GM19025 (cell line): ENCODE data around the gene ZFHX2.

Experiments used
- ATAC-seq: cut with Tn5 transposase; IDR thresholded peaks from one replicate; pipeline ENCODE4 v1.9.1; 2021; ENCODE audit warnings: mild to moderate bottlenecking, low read depth, moderate library complexity; ENCODE audit not compliant: unreplicated experiment

ZFHX2 gene

DNA sequence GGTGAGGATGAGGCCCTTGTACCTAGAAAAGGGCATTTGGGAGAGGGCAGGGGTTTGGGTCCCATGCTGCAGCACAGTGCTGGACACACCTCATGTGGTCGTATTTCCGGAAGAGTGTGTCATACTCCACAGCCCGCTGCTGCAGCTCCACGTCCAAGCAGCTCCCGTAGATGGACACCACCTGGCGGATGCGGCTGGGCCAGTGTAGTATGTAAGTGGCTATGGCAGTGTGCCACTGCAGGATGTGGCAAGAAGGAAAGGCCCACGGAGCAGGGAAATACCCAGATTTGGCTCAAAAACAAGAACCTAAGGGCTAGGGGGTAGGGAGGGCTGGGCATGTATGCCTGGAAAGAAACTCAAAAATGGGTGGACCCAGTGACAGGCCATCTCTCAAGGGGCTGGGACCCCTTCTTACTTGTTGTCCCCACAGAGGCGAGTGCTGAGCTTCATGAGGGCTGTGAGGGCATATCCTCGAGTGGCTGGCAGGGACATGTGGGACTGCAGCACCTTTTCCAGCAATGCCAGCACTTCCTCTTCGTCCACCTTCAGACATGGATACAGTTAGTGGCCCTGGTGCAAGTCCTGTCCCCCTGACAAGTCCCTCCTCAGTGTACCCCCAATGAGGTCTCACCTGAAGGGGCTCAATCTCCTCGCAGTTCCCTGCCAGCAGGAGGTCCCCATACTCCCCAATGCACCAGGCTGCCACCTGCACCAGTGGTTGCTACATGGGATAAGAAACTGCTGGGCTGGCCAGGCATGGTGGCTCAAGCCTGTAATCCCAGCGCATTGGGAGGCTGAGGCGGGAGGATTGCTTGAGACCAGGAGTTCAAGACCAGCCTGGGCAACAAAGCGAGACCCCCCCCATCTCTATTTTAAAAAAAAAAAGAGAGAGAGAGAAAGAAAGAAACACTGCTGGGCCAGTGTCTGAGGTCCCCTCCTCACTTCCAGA lies 10.6 kb upstream of the ZFHX2 start:
- ATAC-seq = no peak

DNA sequence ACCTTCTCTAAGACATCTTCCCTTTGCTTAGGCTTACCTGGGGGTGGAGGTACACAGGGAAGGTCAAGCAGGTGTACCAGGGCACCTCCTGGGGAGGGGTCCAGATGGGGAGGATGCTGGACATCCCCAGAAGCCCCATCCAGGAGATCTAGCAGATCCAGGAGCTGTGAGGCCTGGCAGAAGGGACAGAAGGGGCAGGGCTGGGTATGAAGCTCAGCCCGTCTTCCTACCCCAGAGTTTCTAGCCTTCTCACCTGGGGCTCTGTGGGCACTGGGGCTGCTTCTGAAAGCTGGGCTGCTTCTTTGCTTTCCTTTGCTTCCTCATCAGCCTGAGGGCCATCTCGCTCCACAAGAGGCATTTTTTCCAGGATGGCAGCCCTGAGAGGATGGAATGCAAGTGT lies 9.7 kb upstream of the ZFHX2 start:
- no peak for ATAC-seq

DNA sequence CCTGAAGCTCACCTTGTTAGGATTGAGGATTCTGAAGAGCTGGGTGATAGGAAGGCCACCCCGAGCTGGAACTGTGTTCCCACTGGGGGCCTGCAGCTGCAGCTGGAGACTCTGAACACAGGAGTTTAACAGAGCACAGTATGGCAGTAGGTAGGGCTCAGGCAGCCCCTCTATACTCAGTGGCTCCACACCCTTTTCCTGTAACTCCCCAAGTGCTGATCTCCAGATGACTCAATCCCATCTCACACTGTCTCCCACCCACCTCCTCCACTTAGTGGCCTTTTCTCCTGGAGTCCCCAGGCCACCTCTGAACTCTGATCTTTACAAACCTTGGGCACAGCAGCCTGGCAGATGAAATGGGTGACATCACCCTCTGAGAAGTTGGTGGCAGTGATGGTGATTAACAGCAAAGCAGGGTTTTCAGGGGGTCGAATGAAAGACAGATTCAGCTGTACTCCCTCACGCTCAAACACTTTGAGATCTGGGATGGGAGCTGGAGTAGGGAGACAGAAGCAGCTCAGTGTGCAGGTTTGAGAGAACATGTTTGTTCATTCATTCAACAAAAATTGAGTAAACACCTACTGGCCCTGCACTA lies 8.5 kb upstream of the ZFHX2 start:
- no peak for ATAC-seq

DNA sequence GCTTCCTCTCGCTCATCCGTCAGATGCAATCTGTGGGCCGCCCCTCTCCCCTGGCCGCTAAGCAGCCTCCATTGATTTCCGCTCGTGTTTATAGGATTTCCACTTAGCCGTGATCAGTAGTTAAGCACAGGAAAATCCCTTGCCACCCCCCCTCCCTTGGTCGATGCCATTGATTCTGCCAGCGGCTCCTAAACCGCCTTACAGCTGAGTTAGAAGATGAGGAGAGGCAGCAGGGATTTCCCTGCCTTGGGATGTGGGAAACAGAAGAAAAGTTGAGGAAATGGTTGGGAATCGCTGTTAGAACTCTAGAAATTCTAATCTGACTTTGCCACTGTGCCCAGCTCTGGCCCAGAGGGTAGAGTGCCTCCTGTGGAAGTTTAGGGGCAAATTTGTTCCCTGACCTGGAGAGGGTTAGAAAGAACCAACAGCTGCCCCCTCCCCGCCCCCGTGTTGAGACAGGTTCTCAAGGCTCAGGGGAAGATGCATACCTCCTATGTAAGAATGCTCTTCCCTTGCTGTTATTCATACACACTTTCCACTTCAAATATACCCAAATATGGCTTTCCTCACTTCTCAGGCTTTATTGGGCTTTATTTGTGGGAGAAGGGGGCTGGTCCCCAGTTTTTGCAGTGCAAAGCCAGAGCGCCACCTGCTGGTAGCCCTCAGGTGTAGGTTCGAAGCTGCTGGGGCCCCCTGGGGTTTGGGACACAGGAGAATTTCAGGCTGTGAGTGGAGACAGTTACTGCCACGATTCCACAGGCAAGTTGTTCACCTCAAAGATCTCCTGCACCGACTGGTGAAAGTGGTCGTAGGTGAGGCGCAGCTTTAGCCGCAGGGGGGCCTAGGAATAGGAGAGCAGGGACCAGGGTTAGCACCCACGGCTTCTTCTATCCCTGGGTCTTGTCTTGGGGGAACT lies 7.7 kb upstream of the ZFHX2 start:
- no peak for ATAC-seq

DNA sequence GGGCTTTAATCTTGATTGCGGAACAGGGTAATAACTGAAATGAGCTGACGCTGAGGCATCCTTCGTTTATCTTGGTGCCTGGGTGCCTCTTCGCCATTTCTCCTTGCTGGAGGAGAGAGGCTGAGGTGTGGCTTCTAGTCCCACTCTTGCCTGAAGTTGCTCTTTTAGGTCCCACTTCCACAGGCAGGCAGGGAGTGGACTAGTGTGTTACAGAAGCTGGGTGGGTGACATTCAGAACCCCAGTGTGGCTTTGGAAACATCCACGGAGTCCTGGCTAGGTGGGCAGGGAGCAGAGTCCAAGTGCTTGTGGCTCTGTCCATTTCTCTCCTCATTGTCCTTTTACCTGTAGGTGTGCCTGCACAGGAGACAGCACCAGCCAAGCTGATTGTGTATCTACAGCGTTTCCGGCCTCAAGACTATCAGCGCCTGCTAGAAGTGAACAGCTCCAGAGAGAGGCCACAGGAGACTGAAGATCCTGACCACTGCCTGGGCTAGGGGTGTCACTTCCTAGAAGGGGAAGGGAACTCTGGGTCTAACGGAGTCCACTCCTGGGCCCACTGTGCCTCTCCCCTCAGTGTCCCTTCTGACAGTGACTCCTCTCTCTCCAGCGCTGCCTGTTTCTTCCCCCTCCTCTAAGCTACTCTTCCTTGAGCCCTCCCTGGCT lies 6.9 kb upstream of the ZFHX2 start:
- no peak for ATAC-seq

DNA sequence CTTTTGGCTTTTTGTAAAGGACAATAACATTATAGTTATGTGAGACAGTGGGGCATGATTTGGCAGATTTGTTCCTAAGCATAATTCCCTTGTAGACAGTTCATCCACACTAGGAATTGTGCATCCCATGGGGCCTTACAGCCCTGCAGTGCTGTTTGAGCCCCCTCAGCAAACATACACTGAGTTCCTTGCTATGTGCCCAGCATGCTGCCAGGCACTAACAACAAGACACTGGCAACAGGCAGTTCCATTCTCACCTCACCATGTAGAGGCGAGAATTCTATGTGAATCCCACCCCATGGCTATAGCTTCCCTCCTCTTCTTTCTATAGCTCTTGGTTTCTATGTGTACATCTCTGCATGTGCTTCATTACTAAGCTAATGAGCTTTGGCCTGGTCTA lies 6.4 kb upstream of the ZFHX2 start:
- no peak for ATAC-seq

DNA sequence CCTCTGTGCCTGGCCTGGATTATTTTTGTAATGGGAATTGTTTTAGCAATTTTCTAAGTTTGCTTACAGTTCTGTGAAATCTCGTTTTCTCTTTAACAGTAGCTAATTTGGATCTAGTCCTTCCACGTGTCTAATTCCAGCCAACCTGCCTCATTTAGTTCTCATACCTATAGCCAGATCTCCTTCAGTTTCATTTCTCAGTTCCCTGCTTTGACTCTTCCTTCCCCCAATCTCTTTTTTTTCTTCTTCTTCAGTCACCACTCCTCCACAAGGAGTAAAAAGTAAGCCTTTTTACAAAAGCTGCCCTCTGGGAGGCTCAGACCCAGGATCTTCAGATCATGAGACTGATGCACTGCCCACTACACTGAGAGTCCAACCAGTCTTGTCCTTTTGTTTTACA lies 6.0 kb upstream of the ZFHX2 start:
- ATAC-seq = no peak

DNA sequence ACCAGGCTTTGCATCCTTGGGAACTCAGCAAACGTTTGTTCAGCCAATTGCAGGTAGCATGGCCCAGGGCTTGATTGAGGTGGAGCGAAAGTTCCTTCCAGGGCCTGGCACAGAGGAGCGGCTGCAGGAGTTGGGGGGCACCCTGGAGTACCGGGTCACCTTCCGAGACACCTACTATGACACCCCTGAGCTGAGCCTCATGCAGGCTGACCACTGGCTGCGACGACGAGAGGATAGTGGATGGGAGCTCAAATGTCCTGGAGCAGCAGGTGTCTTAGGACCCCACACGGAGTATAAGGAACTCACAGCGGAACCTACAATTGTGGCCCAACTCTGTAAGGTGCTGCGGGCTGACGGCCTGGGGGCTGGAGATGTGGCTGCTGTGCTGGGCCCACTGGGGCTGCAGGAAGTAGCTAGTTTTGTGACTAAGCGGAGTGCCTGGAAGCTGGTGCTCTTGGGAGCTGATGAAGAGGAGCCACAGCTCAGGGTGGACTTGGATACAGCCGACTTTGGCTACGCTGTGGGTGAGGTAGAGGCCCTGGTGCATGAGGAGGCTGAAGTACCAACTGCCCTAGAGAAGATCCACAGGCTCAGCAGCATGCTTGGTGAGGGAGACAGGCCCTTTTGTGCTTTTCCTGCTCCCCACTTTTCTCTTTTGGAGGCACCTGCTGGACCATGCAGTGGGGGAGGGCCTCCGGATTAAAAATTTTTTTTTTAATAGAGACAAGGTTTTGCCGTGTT lies 5.3 kb upstream of the ZFHX2 start:
- ATAC-seq = no peak

DNA sequence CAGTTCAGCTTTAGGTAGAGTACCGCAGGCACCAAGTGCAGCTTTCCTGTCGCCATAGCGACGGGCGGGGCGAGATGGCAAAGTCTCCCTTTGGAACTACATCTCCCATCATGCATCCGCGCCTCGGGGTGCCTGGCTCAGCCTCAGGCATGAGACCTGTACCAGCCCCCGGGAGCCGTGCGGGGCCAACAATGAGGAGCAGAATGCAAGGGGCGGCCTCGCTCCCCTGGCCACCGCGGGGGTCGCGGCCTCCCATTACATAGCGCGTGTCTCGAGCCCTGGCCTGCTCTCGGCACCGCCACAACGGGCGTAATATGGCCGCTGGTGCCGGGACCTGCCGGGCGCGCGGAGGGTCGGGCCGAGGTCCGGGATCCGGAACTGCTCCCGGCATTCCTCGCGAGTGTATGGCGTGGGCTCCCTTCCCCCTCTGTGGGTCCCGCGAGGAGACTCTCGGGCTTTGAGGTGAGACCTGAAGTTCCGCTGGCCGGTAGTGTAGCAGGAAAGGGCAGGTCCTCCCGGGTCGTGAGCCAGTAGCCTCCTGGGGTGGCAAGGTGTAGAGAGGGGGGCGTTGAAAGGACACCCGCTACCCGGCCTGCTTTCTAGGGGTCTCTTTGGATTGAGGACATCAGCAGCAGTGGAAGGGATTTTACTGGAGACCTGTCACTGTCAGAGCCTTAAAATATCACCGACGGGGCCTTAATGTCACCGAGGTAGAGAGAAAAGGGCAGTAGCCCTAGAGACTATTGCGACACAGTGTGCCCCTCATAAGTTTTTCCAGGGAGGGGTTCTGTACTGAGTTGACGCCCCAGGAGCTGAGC lies 4.5 kb upstream of the ZFHX2 start, which contains the start of gene THTPA:
THTPA (plus strand) TSS at position 390 of the 818 bp plus-strand sequence. CDS start 487 bp downstream, outside the sequence.
- peak; percentile 90 for ATAC-seq

DNA sequence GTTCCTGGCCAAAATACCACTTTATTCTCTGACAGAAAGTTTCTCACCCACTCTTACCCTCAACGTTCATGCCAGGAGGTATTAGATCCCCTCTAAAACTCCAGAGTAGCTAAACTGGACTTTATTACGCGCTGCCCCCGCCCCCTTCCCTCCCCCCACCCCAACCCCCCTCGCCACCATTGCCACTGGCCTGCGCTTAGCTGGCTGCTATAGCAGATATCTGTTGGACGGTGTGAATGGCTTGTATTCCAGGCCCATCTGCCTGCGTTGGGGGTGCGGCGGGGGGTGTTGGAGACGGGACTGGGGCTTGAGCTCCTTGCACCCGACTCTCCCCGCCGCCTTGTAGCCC lies 3.9 kb upstream of the ZFHX2 start:
- ATAC-seq = no peak

DNA sequence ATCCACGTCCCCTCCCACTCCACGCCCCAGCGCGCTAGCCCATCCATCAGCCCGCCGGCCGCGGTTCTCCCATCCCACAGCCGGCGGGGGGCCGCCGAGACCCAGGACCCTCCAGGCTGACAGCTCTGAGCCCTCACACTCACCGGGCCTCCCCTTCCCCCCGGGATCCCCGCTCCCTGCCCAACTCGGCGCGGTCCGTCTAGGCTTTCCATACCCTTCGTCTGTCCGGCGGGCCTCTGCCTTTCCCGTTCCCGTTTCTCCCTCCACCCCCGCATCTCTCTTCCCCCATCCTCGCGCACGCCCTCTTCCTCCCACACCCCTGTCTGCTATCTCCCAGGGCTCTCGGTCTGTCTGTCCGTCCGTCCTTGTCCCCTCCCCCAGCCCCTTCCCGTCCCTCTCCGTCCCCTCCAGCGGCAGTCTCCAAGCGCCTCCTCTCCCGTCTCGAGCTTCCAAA lies 726 bp downstream of the ZFHX2 start:
- ATAC-seq = no peak

DNA sequence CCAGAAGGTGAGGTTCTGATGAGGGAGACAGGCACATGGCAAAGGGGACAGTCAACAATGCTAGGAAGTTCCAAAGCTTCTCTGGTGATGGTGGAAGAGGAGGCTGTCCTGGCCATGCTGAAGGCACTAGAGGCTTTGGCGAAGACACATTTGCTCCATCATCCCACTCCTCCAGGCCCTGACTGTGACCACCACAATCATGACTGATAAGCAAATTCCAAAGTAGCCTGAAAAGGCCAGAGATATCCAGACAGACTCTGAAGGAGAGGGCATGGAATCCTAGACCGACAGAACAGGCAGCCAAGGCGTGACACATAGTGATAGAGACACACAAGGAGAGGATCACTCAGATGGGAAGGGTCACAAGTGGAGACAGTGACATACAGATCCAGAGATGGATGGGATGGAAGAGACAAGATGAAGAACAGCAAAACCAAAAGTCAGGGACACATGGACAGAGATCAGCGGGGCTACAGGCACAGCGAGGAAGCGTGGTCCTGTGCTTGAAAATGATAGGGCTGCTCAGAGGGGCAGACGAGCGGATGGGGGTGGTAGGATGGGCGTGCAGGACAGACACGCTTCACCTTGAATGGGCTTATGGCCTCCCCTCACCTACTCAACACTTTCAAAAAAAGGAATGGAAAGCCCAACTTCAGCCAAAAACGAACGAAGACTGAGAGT lies 1.3 kb downstream of the ZFHX2 start:
- no peak for ATAC-seq

DNA sequence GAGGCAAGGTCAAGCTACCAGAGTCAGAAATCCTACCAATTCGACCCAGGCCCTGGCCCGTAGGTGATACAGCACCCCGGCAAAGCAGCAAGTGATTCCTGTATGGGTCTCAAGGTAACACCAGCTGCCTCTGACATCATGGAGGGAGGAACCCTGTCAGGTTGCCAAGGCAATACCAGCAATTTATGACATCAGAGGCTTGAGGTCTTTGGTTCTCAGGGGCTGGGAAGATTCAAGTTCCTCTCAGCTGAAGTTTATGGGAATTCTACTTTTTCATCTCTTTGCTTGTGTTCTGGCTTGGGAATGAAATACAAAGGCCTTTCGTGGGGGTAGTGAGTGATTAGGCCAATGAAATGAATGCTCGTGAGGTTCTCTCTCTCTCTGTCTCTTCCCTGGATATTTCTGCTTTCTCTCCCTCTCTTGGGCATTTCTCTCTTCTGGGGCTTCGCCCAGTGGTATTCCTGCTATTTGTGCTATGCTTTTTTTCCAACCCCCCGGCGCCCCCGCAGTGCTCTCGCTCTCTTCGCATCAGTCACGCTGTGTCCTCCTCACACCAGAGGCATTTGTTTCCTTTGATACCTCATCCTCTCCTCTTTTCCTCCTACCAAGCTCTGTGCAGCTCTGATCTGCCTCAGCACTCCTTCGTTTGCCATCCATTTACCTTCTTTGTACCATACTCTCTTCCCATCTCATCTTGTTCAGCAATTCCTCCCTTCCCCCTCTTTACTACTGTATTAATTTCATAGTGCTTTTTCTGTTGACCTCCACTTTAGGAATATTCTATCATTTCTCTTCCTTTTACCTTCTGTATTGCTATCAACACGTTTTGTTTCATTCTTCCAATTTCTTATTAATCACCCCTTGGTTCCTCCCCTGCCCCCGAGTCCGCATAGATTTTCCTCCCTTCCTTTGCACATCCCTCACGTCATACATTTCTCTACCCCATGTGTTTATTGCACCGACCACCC lies 2.9 kb downstream of the ZFHX2 start:
- no peak for ATAC-seq

DNA sequence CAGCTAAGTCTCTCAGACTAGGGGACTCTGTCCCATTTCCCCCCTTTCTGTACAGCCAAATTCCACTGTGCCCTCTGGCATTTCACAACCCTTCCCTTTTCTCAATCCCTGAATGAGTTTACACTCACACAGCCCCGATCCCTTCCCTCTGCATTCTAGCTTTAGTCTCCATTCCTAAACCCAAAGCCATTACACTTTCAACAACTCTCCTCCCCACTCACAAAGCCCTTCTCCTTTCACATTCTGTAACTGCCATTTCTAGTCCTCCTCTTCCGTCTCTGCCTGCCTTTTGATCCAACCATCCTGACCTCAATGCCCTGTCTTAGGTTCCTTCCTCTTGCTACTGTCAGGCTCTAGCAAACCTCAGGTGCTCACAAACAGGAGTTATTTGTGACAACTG lies 3.6 kb downstream of the ZFHX2 start:
- no peak for ATAC-seq

DNA sequence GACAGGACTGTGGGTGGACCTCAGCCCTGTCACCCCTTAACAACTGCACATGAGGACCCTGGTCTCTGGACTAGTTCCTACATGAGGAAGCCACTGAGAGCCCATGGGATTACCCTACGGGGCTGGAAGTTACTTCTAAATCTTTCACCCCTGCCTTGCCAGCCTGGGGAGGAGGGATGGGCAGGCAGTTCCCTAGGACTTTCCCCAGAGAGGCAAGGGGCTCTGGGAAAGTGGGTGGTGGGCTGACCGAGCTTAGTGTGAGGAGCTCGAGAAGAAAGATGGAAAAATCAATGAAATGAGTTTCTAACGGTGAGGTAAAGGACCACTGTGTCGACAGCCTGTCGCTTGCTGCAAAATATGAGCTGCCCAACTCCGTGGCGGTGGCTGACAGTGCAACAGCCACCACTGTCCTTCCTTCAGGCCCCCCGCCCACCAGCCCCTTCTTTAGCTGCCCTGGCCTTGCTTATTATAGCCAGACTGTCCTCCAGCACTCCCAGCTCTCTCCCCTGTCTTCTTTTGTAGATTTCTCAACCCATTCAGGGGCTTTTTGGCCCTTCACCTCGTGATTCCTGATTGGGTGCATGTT lies 5.0 kb downstream of the ZFHX2 start:
- ATAC-seq = no peak

DNA sequence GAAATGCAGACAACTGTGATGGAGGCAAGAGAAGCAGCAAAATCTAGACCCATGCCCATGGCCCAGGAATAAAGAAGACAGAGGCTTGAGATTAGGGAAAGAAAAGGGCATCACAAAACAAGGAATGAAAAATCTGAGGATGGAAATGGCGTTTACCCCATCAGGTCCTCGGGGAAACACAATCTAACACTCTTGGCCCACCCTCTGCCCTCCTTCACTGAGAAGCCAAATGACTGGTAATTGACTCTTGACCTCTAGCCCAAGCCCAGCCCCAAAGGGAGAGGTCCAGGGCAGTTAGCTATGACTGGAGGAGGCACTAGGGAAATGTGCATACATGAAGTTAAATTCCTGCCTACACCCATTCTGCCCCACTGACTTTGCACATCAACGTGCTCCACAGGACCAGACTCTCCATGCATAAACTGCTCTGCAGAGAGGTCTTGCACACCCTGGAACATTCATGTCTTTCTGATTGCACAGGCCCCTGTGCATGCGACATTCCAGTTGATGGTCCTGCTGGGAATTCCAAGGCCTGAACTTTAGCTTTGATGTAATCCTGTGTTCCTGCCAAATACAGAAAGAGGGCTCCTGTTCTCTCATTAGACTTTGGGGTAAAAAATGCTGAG lies 5.7 kb downstream of the ZFHX2 start:
- no peak for ATAC-seq
